HG02798 (cell line): ENCODE measurements around the gene PRM1.
"Not testable (repeated sequence)": the region's sequence is repeated elsewhere in the genome, so short reads cannot be mapped to it uniquely, and the experiment has no call there.

Experiments
- ATAC-seq: cut with Tn5 transposase; IDR thresholded peaks from one replicate; pipeline ENCODE4 v1.9.1; 2021; ENCODE audit warnings: mild to moderate bottlenecking; ENCODE audit not compliant: unreplicated experiment, poor library complexity

PRM1 gene

GRCh38 chr16:11298950-11299547 is 17.9 kb upstream of the PRM1 start:
- ATAC-seq: not testable (repeated sequence)

- peak; percentile 2 for ATAC-seq
Observed at GRCh38 chr16:11298143-11298900, 17.2 kb upstream of the PRM1 start.

- ATAC-seq: peak; percentile 85
Observed at GRCh38 chr16:11297492-11298142, 16.5 kb upstream of the PRM1 start.

GRCh38 chr16:11296706-11297491 is 15.8 kb upstream of the PRM1 start:
- ATAC-seq: peak; percentile 29

- no peak for ATAC-seq
Observed at GRCh38 chr16:11296351-11296705, 15.2 kb upstream of the PRM1 start.

- no peak for ATAC-seq
Observed at GRCh38 chr16:11295672-11296071, 14.5 kb upstream of the PRM1 start.

- no peak for ATAC-seq
Observed at GRCh38 chr16:11292076-11292748, 11.1 kb upstream of the PRM1 start.

- ATAC-seq: no peak
Observed at GRCh38 chr16:11291091-11291703, 10.1 kb upstream of the PRM1 start.

- ATAC-seq: no peak
Observed at GRCh38 chr16:11290102-11290893, 9.2 kb upstream of the PRM1 start.

GRCh38 chr16:11289696-11290095 is 8.6 kb upstream of the PRM1 start:
- not testable (repeated sequence) for ATAC-seq

- no peak for ATAC-seq
Observed at GRCh38 chr16:11289202-11289601, 8.1 kb upstream of the PRM1 start.

GRCh38 chr16:11285842-11286241 is 4.7 kb upstream of the PRM1 start:
- no peak for ATAC-seq

- ATAC-seq: no peak
Observed at GRCh38 chr16:11283820-11284248, 2.7 kb upstream of the PRM1 start.

GRCh38 chr16:11278681-11279628 is 2.2 kb downstream of the PRM1 start:
- ATAC-seq: no peak

GRCh38 chr16:11277607-11278337 is 3.4 kb downstream of the PRM1 start:
- no peak for ATAC-seq

- no peak for ATAC-seq
Observed at GRCh38 chr16:11276896-11277593, 4.1 kb downstream of the PRM1 start.
